Forelimb muscle (tissue), 1 donor: ENCODE measurements around the gene CORO6. TPM values are rescaled to one million over a fixed set of nuclear protein-coding genes. Genes with fewer than 3 reads are reported as not detected.

Experiments used
- DNase-seq: peaks from one replicate; pipeline ENCODE4 v3.0.0-alpha.2; 2013; ENCODE audit warnings: low read depth
- polyA plus RNA-seq: library from polyadenylated mRNA; unstranded; fragments of 120-200 nt; gene quantifications from one replicate; pipeline ENCODE4 v1.2.1, GENCODE V29; 2013; ENCODE audit not compliant: insufficient read length

CORO6 gene
- polyA plus RNA-seq, 1 donor = 96.8 TPM

- DNase-seq = no peak
These were observed 10.1 kb downstream of the CORO6 start for GRCh38 chr17:29612404-29613280.

- DNase-seq = no peak
These were observed 10.7 kb downstream of the CORO6 start for GRCh38 chr17:29612094-29612403.

- DNase-seq = no peak
These were observed 11.2 kb downstream of the CORO6 start for GRCh38 chr17:29611351-29612093.

GRCh38 chr17:29610395-29610794 lies 12.3 kb downstream of the CORO6 start:
- DNase-seq = no peak

GRCh38 chr17:29608986-29609385 lies 13.7 kb downstream of the CORO6 start:
- no peak for DNase-seq

- DNase-seq = no peak
These were observed 15.0 kb downstream of the CORO6 start for GRCh38 chr17:29607557-29608195.

- peak; percentile 53 for DNase-seq
These were observed 19.5 kb downstream of the CORO6 start for GRCh38 chr17:29603109-29603674.

GRCh38 chr17:29597361-29598172 lies 25.1 kb downstream of the CORO6 start:
- no peak for DNase-seq

- no peak for DNase-seq
These were observed 25.9 kb downstream of the CORO6 start for GRCh38 chr17:29596811-29597210.

- DNase-seq = no peak
These were observed 26.6 kb downstream of the CORO6 start for GRCh38 chr17:29595943-29596774.

- no peak for DNase-seq
These were observed 27.4 kb downstream of the CORO6 start for GRCh38 chr17:29595107-29595942.

- no peak for DNase-seq
These were observed 28.1 kb downstream of the CORO6 start for GRCh38 chr17:29594519-29595090.

GRCh38 chr17:29593591-29594518 lies 28.9 kb downstream of the CORO6 start:
- DNase-seq = no peak

- DNase-seq = no peak
These were observed 29.7 kb downstream of the CORO6 start, which contains the start of gene ANKRD13B for GRCh38 chr17:29592850-29593551. ANKRD13B (plus strand) TSS chr17:29593132; CDS start chr17:29593622, 490 bp downstream.

GRCh38 chr17:29591737-29592608 lies 30.7 kb downstream of the CORO6 start:
- DNase-seq = no peak

- no peak for DNase-seq
These were observed 31.5 kb downstream of the CORO6 start for GRCh38 chr17:29591146-29591736.
